PC-3 (cell line): Measurements from ENCODE around the gene ARHGEF38. TPM values are rescaled to one million over a fixed set of nuclear protein-coding genes. Genes with fewer than 3 reads are reported as not detected.

Source experiments
- ATAC-seq: fragments of 200-7000 bp; cut with Tn5 transposase; 2 replicates; pipeline ENCODE4 v1.9.1; 2020; ENCODE audit warnings: mild to moderate bottlenecking, moderate library complexity
- BruUV-seq: library from RNA; stranded (reverse); fragments of 400-500 nt; replicated peaks from 2 replicates; lab custom pipeline; 2021; lab: Mats Ljungman, UMichigan
- CTCF ChIA-PET: fragments of 300-600 bp; sonication (Branson Sonifier 250); formaldehyde crosslinking; loops from one replicate; lab custom pipeline; 2022; ENCODE audit warnings: antibody characterized with exemption; lab: Charles Lee
- POLR2A ChIA-PET: fragments of 300-600 bp; sonication (Branson Sonifier 250); formaldehyde crosslinking; loops from one replicate; lab custom pipeline; 2022; ENCODE audit warnings: antibody characterized with exemption; ENCODE audit not compliant: unreplicated experiment; lab: Charles Lee
- DNase-seq: peaks from one replicate; pipeline ENCODE4 v3.0.0-alpha.2; 2015
- H2AFZ ChIP-seq: fragments of 300-600 bp; sonication (generic); 2 replicates; pipeline ENCODE4 v1.6.0; 2016; ENCODE audit warnings: antibody characterized with exemption, low read length
- H3F3A ChIP-seq: fragments of 300-600 bp; sonication (generic); one replicate; pipeline ENCODE4 v1.6.0; 2017; ENCODE audit warnings: antibody characterized with exemption, low read length, control low read depth, mild to moderate bottlenecking; ENCODE audit not compliant: unreplicated experiment
- H3K27ac ChIP-seq: fragments of 300-600 bp; sonication (generic); 2 replicates; pipeline ENCODE4 v1.5.1; 2016; ENCODE audit warnings: mild to moderate bottlenecking, low read length
- H3K27me3 ChIP-seq: fragments of 300-600 bp; sonication (generic); 2 replicates; pipeline ENCODE4 v1.6.1; 2016; ENCODE audit warnings: low read length, mixed read lengths
- H3K36me3 ChIP-seq: fragments of 300-600 bp; sonication (generic); 2 replicates; pipeline ENCODE4 v1.6.1; 2016; ENCODE audit warnings: low read depth, mixed run types, low read length, mixed read lengths
- H3K4me1 ChIP-seq: fragments of 300-600 bp; sonication (generic); 2 replicates; pipeline ENCODE4 v1.5.1; 2016; ENCODE audit warnings: low read length; ENCODE audit not compliant: insufficient read depth
- H3K4me2 ChIP-seq: fragments of 300-600 bp; sonication (generic); 2 replicates; pipeline ENCODE4 v1.6.0; 2016; ENCODE audit warnings: low read length
- H3K4me3 ChIP-seq: fragments of 300-600 bp; sonication (generic); 2 replicates; pipeline ENCODE4 v1.5.1; 2016; ENCODE audit warnings: mild to moderate bottlenecking, low read length, mixed read lengths
- H3K79me2 ChIP-seq: fragments of 300-600 bp; sonication (generic); 2 replicates; pipeline ENCODE4 v1.6.1; 2017; ENCODE audit warnings: low read length, mixed read lengths
- H3K9ac ChIP-seq: fragments of 300-600 bp; sonication (generic); 2 replicates; pipeline ENCODE4 v1.6.0; 2016; ENCODE audit warnings: mild to moderate bottlenecking, low read length
- H3K9me2 ChIP-seq: fragments of 300-600 bp; sonication (generic); replicated peaks from 2 replicates; pipeline ENCODE4 v1.6.1; 2016; ENCODE audit warnings: mixed run types, low read length, mixed read lengths
- H3K9me3 ChIP-seq: fragments of 300-600 bp; sonication (generic); 2 replicates; pipeline ENCODE4 v1.6.1; 2016; ENCODE audit warnings: low read length, mixed read lengths
- H4K20me1 ChIP-seq: fragments of 300-600 bp; sonication (generic); 2 replicates; pipeline ENCODE4 v1.6.1; 2016; ENCODE audit warnings: low read length, mixed read lengths
- EZH2 ChIP-seq: fragments of 300-600 bp; sonication (generic); IDR thresholded peaks from one replicate; pipeline ENCODE4 v1.6.1; 2017; ENCODE audit warnings: antibody characterized with exemption, mild to moderate bottlenecking, low read length; ENCODE audit not compliant: unreplicated experiment
- EZH2phosphoT487 ChIP-seq: fragments of 300-600 bp; sonication (generic); IDR thresholded peaks from 2 replicates; pipeline ENCODE4 v1.6.1; 2018; ENCODE audit warnings: mild to moderate bottlenecking, antibody characterized with exemption, low read length, borderline replicate concordance
- intact Hi-C: fragments of 100-400 bp; cut with micrococcal nuclease; formaldehyde crosslinking; loops from 2 replicates; pipeline ENCODE4 v1.9.0; 2023
- total RNA-seq: library from RNA; depleted of rRNA; stranded (reverse); fragments of >200 nt; gene quantifications from 2 replicates; pipeline ENCODE4 v1.2.3, GENCODE V29; 2014
- TF ChIP-seq, protein P1 (sequence below): fragments of 300-600 bp; sonication (generic); conservative IDR thresholded peaks from 2 replicates; pipeline ENCODE4 v1.5.1; 2017; ENCODE audit warnings: antibody characterized with exemption, low read depth, mild to moderate bottlenecking, low read length

The ARHGEF38 gene
- total RNA-seq, 1 experiment from 2014 or later, result 2.0 TPM

GRCh38 chr4:105666693-105667092 is 114.3 kb downstream of the ARHGEF38 start:
- ChIA-PET POLR2A (no interaction called here), CTCF (no interaction called here)
- no peaks in the 10 kb centered on the region for H3K79me2 ChIP-seq
- H3K36me3 ChIP-seq, result no peaks in the 10 kb centered on the region
- no peaks in the 10 kb centered on the region for H3K27me3 ChIP-seq
- no peaks in the 10 kb centered on the region for H4K20me1 ChIP-seq
- DNase-seq (peak; percentile 43), ATAC-seq (peak; percentile 64)
- intact Hi-C loops, result no loop called here
- H3K27ac ChIP-seq, result no peak overlapping the region
- H3K4me2 ChIP-seq, result no peak overlapping the region
- TF ChIP-seq, protein P1, sequence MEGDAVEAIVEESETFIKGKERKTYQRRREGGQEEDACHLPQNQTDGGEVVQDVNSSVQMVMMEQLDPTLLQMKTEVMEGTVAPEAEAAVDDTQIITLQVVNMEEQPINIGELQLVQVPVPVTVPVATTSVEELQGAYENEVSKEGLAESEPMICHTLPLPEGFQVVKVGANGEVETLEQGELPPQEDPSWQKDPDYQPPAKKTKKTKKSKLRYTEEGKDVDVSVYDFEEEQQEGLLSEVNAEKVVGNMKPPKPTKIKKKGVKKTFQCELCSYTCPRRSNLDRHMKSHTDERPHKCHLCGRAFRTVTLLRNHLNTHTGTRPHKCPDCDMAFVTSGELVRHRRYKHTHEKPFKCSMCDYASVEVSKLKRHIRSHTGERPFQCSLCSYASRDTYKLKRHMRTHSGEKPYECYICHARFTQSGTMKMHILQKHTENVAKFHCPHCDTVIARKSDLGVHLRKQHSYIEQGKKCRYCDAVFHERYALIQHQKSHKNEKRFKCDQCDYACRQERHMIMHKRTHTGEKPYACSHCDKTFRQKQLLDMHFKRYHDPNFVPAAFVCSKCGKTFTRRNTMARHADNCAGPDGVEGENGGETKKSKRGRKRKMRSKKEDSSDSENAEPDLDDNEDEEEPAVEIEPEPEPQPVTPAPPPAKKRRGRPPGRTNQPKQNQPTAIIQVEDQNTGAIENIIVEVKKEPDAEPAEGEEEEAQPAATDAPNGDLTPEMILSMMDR, result peak; percentile 63
- no peak for TF ChIP-seq EZH2
- H3K4me3 ChIP-seq, result no peak overlapping the region
- no peak overlapping the region for H3K9ac ChIP-seq
- no TSS peak for BruUV-seq
- no peaks in the 10 kb centered on the region for H3K9me3 ChIP-seq
- no peak overlapping the region for H2AFZ ChIP-seq
- no peaks in the 10 kb centered on the region for H3F3A ChIP-seq
- no peaks in the 10 kb centered on the region for H3K9me2 ChIP-seq
- H3K4me1 ChIP-seq, result peaks cover 11% of the 10 kb centered on the region

- POLR2A ChIA-PET, result no interaction called here
Observed at GRCh38 chr4:105670684-105671083, 118.3 kb downstream of the ARHGEF38 start.

GRCh38 chr4:105671301-105671700 is 118.9 kb downstream of the ARHGEF38 start:
- POLR2A ChIA-PET, result no interaction called here
- CTCF ChIA-PET, result no interaction called here

More at GRCh38 chr4:105670684-105671083, 118.3 kb downstream of the ARHGEF38 start:
- H3K36me3 ChIP-seq, result no peaks in the 10 kb centered on the region
- no peaks in the 10 kb centered on the region for H3K9me3 ChIP-seq
- no peak overlapping the region for H3K4me2 ChIP-seq
- H3K4me1 ChIP-seq, result peaks cover 12% of the 10 kb centered on the region
- intact Hi-C loops, result no loop called here
- CTCF ChIA-PET, result no interaction called here
- TF ChIP-seq EZH2 (no peak), EZH2phosphoT487 (no peak)
- TF ChIP-seq, protein P1, result no peak
- DNase-seq, result no peak
- BruUV-seq, result no TSS peak
- H3K27me3 ChIP-seq, result no peaks in the 10 kb centered on the region
- no peaks in the 10 kb centered on the region for H3K9me2 ChIP-seq
- H4K20me1 ChIP-seq, result no peaks in the 10 kb centered on the region
- no peak for ATAC-seq
- H3K9ac ChIP-seq, result no peak overlapping the region
- no peaks in the 10 kb centered on the region for H3F3A ChIP-seq
- no peak overlapping the region for H3K4me3 ChIP-seq
- no peak overlapping the region for H3K27ac ChIP-seq
- H3K79me2 ChIP-seq, result no peaks in the 10 kb centered on the region
- no peak overlapping the region for H2AFZ ChIP-seq

More at GRCh38 chr4:105671301-105671700, 118.9 kb downstream of the ARHGEF38 start:
- Histone ChIP-seq H4K20me1 (no peaks in the 10 kb centered on the region), H3K4me2 (no peak overlapping the region), H3F3A (no peaks in the 10 kb centered on the region), H3K4me1 (peaks cover 12% of the 10 kb centered on the region), H3K27ac (no peak overlapping the region), H3K9me3 (no peaks in the 10 kb centered on the region), H3K9me2 (no peaks in the 10 kb centered on the region), H3K36me3 (no peaks in the 10 kb centered on the region), H3K9ac (no peak overlapping the region), H3K79me2 (no peaks in the 10 kb centered on the region), H3K27me3 (no peaks in the 10 kb centered on the region), H2AFZ (no peak overlapping the region), H3K4me3 (no peak overlapping the region)
- TF ChIP-seq EZH2phosphoT487 (no peak), EZH2 (no peak)
- TF ChIP-seq, protein P1, result no peak
- intact Hi-C loops, result no loop called here
- ATAC-seq (no peak), DNase-seq (no peak)
- BruUV-seq, result no TSS peak
